HEK293 (cell line): ENCODE data around the gene TSPY10.
"Not testable (repeated sequence)": the region's sequence is repeated elsewhere in the genome, so short reads cannot be mapped to it uniquely, and the experiment has no call there.

Experiments
- TF ChIP-seq, protein P1 (sequence below): fragments of 450-650 bp; formaldehyde crosslinking; IDR thresholded peaks from 2 replicates; pipeline ENCODE4 v1.5.1; 2016; ENCODE audit warnings: missing biosample characterization, missing genetic modification characterization
- TF ChIP-seq, protein P2 (sequence below): fragments of 450-650 bp; formaldehyde crosslinking; IDR thresholded peaks from 2 replicates; pipeline ENCODE4 v1.5.1; 2017; ENCODE audit warnings: missing biosample characterization, missing genetic modification characterization
- TF ChIP-seq, protein P3 (sequence below): fragments of 450-650 bp; formaldehyde crosslinking; IDR thresholded peaks from 2 replicates; pipeline ENCODE4 v1.5.1; 2016; ENCODE audit warnings: missing biosample characterization, missing genetic modification characterization

- TF ChIP-seq, protein P1, sequence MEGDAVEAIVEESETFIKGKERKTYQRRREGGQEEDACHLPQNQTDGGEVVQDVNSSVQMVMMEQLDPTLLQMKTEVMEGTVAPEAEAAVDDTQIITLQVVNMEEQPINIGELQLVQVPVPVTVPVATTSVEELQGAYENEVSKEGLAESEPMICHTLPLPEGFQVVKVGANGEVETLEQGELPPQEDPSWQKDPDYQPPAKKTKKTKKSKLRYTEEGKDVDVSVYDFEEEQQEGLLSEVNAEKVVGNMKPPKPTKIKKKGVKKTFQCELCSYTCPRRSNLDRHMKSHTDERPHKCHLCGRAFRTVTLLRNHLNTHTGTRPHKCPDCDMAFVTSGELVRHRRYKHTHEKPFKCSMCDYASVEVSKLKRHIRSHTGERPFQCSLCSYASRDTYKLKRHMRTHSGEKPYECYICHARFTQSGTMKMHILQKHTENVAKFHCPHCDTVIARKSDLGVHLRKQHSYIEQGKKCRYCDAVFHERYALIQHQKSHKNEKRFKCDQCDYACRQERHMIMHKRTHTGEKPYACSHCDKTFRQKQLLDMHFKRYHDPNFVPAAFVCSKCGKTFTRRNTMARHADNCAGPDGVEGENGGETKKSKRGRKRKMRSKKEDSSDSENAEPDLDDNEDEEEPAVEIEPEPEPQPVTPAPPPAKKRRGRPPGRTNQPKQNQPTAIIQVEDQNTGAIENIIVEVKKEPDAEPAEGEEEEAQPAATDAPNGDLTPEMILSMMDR: not testable (repeated sequence)
- TF ChIP-seq, protein P2, sequence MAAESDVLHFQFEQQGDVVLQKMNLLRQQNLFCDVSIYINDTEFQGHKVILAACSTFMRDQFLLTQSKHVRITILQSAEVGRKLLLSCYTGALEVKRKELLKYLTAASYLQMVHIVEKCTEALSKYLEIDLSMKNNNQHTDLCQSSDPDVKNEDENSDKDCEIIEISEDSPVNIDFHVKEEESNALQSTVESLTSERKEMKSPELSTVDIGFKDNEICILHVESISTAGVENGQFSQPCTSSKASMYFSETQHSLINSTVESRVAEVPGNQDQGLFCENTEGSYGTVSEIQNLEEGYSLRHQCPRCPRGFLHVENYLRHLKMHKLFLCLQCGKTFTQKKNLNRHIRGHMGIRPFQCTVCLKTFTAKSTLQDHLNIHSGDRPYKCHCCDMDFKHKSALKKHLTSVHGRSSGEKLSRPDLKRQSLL (tag by site-specific recombination): not testable (repeated sequence)
- TF ChIP-seq, protein P3, sequence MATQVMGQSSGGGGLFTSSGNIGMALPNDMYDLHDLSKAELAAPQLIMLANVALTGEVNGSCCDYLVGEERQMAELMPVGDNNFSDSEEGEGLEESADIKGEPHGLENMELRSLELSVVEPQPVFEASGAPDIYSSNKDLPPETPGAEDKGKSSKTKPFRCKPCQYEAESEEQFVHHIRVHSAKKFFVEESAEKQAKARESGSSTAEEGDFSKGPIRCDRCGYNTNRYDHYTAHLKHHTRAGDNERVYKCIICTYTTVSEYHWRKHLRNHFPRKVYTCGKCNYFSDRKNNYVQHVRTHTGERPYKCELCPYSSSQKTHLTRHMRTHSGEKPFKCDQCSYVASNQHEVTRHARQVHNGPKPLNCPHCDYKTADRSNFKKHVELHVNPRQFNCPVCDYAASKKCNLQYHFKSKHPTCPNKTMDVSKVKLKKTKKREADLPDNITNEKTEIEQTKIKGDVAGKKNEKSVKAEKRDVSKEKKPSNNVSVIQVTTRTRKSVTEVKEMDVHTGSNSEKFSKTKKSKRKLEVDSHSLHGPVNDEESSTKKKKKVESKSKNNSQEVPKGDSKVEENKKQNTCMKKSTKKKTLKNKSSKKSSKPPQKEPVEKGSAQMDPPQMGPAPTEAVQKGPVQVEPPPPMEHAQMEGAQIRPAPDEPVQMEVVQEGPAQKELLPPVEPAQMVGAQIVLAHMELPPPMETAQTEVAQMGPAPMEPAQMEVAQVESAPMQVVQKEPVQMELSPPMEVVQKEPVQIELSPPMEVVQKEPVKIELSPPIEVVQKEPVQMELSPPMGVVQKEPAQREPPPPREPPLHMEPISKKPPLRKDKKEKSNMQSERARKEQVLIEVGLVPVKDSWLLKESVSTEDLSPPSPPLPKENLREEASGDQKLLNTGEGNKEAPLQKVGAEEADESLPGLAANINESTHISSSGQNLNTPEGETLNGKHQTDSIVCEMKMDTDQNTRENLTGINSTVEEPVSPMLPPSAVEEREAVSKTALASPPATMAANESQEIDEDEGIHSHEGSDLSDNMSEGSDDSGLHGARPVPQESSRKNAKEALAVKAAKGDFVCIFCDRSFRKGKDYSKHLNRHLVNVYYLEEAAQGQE (tag by site-specific recombination): not testable (repeated sequence)
Observed at GRCh38 chrY:9486967-9487366, 40.7 kb upstream of the TSPY10 start, which contains the start of gene TSPY9.
